ENCODE measurements around the gene APP.

Gene APP

DNA sequence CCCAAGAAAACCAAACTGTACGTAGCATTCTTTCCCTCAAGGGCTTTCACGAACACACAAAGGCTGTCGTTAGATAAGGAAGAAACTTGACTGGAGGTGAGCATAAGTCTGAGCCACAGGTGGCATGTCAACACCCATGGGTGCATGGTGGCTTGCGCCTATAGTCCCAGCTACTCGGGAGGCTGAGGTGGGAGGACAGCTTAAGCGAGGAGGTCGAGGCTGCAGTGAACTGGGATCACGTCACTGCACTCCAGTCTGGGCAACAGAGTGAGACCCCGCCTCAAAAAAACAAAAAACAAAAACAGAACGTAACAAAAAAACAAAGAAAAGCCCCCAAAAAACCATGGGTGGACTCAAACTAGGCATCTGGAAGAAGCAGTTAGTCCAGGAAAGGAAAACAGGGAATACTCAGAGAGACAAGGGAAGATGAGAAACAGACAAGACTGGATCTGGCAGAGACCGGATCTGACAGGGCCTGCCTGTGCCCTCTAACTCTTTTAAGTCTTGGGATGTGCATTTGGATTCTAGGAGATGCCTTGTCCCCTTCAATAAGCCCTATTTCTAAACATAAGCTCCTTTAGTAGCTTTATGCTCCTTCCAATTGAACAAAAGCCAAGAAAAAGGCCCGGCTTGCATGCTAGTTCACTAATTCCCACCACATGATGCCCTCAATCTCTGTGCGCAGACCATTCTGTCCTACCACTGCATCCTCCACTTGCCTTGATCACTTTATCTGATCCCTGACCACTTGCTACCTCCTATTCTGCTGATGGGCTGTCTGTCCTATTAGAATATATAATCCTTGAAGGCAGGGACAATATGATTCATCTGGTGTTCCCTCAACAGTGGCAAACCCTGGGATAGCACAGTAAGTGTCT is 73.8 kb downstream of the APP start:
- H3K4me1 Mint-ChIP-seq: peaks cover 10% of the 10 kb centered on the region
- no peaks in the 10 kb centered on the region for H3K27me3 Mint-ChIP-seq (ENCODE audit: low read depth, poor library complexity)
- TF ChIP-seq, protein P1, sequence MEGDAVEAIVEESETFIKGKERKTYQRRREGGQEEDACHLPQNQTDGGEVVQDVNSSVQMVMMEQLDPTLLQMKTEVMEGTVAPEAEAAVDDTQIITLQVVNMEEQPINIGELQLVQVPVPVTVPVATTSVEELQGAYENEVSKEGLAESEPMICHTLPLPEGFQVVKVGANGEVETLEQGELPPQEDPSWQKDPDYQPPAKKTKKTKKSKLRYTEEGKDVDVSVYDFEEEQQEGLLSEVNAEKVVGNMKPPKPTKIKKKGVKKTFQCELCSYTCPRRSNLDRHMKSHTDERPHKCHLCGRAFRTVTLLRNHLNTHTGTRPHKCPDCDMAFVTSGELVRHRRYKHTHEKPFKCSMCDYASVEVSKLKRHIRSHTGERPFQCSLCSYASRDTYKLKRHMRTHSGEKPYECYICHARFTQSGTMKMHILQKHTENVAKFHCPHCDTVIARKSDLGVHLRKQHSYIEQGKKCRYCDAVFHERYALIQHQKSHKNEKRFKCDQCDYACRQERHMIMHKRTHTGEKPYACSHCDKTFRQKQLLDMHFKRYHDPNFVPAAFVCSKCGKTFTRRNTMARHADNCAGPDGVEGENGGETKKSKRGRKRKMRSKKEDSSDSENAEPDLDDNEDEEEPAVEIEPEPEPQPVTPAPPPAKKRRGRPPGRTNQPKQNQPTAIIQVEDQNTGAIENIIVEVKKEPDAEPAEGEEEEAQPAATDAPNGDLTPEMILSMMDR (IDR thresholded peaks at IDR 0.05): no peak
- no peak overlapping the region for H3K4me3 Mint-ChIP-seq
- peak overlapping the region; percentile 68 for H3K27ac Mint-ChIP-seq
- no peak for DNase-seq
- no peaks in the 10 kb centered on the region for H3K9me3 Mint-ChIP-seq
- peaks cover 19% of the 10 kb centered on the region for H3K36me3 Mint-ChIP-seq (ENCODE audit: low read depth)

DNA sequence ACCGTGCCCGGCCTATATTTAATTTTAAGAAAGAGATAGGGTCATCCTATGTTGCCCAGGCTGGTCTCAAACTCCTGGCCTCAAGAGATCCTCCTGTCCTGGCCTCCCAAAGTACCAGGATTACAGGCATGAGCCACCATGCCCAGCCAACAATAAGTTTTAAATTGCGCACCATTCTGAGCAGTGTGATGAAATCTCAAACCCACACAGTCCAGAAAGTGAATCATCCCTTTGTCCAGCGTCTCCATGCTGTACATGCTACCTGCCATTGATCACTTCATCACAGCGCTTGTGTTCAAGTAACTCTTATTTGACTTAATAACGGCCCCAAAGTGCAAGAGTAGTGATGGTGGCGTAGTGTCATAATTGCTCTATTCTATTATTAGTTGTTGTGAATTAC is 75.4 kb downstream of the APP start:
- H3K36me3 Mint-ChIP-seq (ENCODE audit: low read depth): peaks cover 25% of the 10 kb centered on the region
- no peak overlapping the region for H3K27ac Mint-ChIP-seq
- TF ChIP-seq, protein P1 (IDR thresholded peaks at IDR 0.05): no peak
- peaks cover 10% of the 10 kb centered on the region for H3K4me1 Mint-ChIP-seq
- no peaks in the 10 kb centered on the region for H3K9me3 Mint-ChIP-seq
- no peaks in the 10 kb centered on the region for H3K27me3 Mint-ChIP-seq (ENCODE audit: low read depth, poor library complexity)
- DNase-seq: no peak
- no peak overlapping the region for H3K4me3 Mint-ChIP-seq

DNA sequence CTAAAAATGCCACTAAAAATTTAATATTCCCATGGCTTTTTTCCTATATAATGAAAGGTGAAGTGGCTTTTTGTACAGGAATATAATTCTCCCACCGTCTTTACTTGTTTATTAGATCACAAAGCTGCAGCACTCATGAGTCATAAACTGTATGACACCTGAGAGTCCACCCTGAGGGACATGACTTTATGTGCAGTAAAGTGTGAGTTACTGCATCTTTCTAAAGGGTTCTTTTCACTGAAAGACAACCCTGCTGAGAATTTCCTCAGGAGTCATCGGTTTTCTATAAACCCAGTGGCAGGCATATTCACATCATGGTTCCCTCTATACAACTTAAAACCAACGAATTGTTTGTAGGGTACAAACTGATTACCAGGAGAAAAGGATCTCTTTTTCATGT is 77.4 kb downstream of the APP start:
- Mint-ChIP-seq H3K9me3 (no peaks in the 10 kb centered on the region), H3K27me3 (ENCODE audit: low read depth, poor library complexity) (no peaks in the 10 kb centered on the region), H3K27ac (no peak overlapping the region), H3K36me3 (ENCODE audit: low read depth) (peaks cover 41% of the 10 kb centered on the region), H3K4me1 (peaks cover 14% of the 10 kb centered on the region), H3K4me3 (no peak overlapping the region)
- no peak for DNase-seq
- TF ChIP-seq, protein P1 (IDR thresholded peaks at IDR 0.05): no peak

DNA sequence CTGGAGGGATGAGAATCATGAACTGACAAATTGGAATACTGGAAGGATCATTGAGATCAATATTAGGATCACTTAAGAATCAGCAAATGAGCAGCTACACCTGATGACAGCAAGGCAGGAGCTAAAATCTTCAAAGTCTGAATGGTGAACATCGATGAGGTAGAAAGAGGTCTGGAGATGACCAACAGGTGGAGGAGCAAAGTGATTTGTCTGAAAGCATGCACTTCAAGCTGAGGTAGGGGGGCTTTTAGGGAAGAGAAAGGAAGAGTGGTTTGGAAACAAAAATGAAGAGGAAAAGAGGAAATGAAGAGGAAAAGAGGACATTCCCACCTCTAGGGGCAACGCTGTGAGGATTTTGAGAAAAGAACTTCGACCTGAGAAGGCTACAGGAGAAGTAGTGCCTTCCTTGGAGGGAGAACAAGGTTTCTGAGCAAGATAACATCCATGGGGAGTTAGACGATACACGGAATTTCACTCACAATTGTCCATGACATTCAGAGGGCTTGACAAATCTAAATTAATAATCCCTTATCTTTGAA is 79.0 kb downstream of the APP start:
- Mint-ChIP-seq H3K4me3 (no peak overlapping the region), H3K9me3 (no peaks in the 10 kb centered on the region), H3K27ac (no peak overlapping the region)

DNA sequence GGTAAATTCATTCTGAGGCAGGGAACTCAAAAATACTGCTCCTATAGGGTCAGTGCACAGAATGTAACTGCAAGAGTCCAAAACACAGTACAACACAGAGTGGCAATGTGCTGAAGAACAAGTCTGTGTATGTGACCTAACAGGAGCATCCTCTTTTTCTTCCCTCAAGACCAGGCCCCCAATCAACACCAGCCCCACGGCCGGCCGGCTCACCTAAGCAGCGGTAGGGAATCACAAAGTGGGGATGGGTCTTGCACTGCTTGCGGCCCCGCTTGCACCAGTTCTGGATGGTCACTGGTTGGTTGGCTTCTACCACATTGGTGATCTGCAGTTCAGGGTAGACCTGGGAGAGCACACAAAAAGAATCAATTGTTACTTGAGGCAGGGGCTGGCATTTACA is 80.8 kb downstream of the APP start:
- Mint-ChIP-seq H3K4me1 (peaks cover 30% of the 10 kb centered on the region), H3K9me3 (peaks cover 1% of the 10 kb centered on the region), H3K27me3 (ENCODE audit: low read depth, poor library complexity) (no peaks in the 10 kb centered on the region), H3K36me3 (ENCODE audit: low read depth) (peaks cover 59% of the 10 kb centered on the region), H3K4me3 (no peak overlapping the region), H3K27ac (no peak overlapping the region)
- no peak for DNase-seq
- TF ChIP-seq, protein P1 (IDR thresholded peaks at IDR 0.05): no peak

More for the DNA sequence above, 79.0 kb downstream of the APP start:
- TF ChIP-seq, protein P1 (IDR thresholded peaks at IDR 0.05): no peak
- Mint-ChIP-seq H3K27me3 (ENCODE audit: low read depth, poor library complexity) (no peaks in the 10 kb centered on the region), H3K4me1 (peaks cover 24% of the 10 kb centered on the region), H3K36me3 (ENCODE audit: low read depth) (peaks cover 53% of the 10 kb centered on the region)
- no peak for DNase-seq

Measured in nephron progenitor cell (in vitro differentiated cells).